Caco-2 (cell line): ENCODE data around the gene SLC9A4. TPM values are rescaled to one million over a fixed set of nuclear protein-coding genes. Genes with fewer than 3 reads are reported as not detected.

Experiments
- BruUV-seq: library from RNA; stranded (reverse); fragments of 400-500 nt; replicated peaks from 2 replicates; lab custom pipeline; 2021; lab: Mats Ljungman, UMichigan
- CTCF ChIA-PET: fragments of 300-600 bp; sonication (Branson Sonifier 250); formaldehyde crosslinking; loops from one replicate; lab custom pipeline; 2022; ENCODE audit warnings: antibody characterized with exemption; lab: Charles Lee
- POLR2A ChIA-PET: fragments of 300-600 bp; sonication (Branson Sonifier 250); formaldehyde crosslinking; loops from one replicate; lab custom pipeline; 2022; ENCODE audit warnings: antibody characterized with exemption; lab: Charles Lee
- DNase-seq, 2 experiments: peaks; one replicate each; pipeline versions ENCODE4 v3.0.0 to v3.0.0-alpha.2; 2020 to 2022
- H3K27me3 ChIP-seq: replicated peaks from 2 replicates; pipeline ENCODE4 v1.6.0; 2011; ENCODE audit warnings: low read length; ENCODE audit not compliant: control insufficient read depth, insufficient read depth
- H3K36me3 ChIP-seq: 2 replicates; pipeline ENCODE4 v1.5.1; 2011; ENCODE audit warnings: low read length; ENCODE audit not compliant: control insufficient read depth, insufficient read depth
- H3K4me1 ChIP-seq: fragments of 250-450 bp; sonication (Bioruptor Pico); 2 replicates; pipeline ENCODE4 v1.5.1; 2020; ENCODE audit warnings: mild to moderate bottlenecking
- H3K4me3 ChIP-seq: 2 replicates; pipeline ENCODE4 v1.5.1; 2011; ENCODE audit warnings: low read depth, mild to moderate bottlenecking, control low read depth, low read length
- H3K9me3 ChIP-seq: fragments of 250-450 bp; sonication (Bioruptor Pico); 2 replicates; pipeline ENCODE4 v1.5.1; 2020; ENCODE audit warnings: mild to moderate bottlenecking, moderate library complexity
- H3K27ac Mint-ChIP-seq: one replicate; pipeline ENCODE4 v1.8.0; 2022; ENCODE audit warnings: mixed read lengths; ENCODE audit not compliant: unreplicated experiment
- H3K27me3 Mint-ChIP-seq: one replicate; pipeline ENCODE4 v1.8.0; 2022; ENCODE audit warnings: mixed read lengths; ENCODE audit not compliant: insufficient read depth, unreplicated experiment
- H3K36me3 Mint-ChIP-seq: one replicate; pipeline ENCODE4 v1.8.0; 2022; ENCODE audit warnings: mild to moderate bottlenecking, mixed read lengths; ENCODE audit not compliant: insufficient read depth, unreplicated experiment
- H3K4me1 Mint-ChIP-seq: one replicate; pipeline ENCODE4 v1.8.0; 2022; ENCODE audit warnings: low read depth, mixed read lengths; ENCODE audit not compliant: unreplicated experiment
- H3K4me3 Mint-ChIP-seq: one replicate; pipeline ENCODE4 v1.8.0; 2022; ENCODE audit warnings: mild to moderate bottlenecking, moderate library complexity, mixed read lengths; ENCODE audit not compliant: unreplicated experiment
- H3K9me3 Mint-ChIP-seq: one replicate; pipeline ENCODE4 v1.8.0; 2022; ENCODE audit warnings: mixed read lengths; ENCODE audit not compliant: unreplicated experiment
- intact Hi-C: fragments of 100-400 bp; cut with micrococcal nuclease; formaldehyde crosslinking; loops from one replicate; pipeline ENCODE4 v1.10.0; 2022; ENCODE audit not compliant: unreplicated experiment
- microRNA-seq: library from miRNA; unstranded; fragments of <30 nt; microRNA quantifications from one replicate; pipeline ENCODE4 v1.2.0, GENCODE V29; 2022
- total RNA-seq: library from RNA; stranded (reverse); gene quantifications from 2 replicates; pipeline ENCODE4 v1.2.3, GENCODE V29; 2022
- TF ChIP-seq, protein P1 (sequence below), 2 experiments: fragments of 200-600 bp in 1 of 2; IDR thresholded peaks; 1 replicate in 1 of 2; 2 replicates in 1 of 2; pipeline versions ENCODE4 v1.5.1 to v1.8.0; 2011 to 2022; ENCODE audit warnings: antibody characterized with exemption in 1 of 2, control low read depth in 1 of 2, inconsistent platforms in 1 of 2, low read depth in 1 of 2, low read length in 1 of 2, mild to moderate bottlenecking in 1 of 2, moderate library complexity in 1 of 2; ENCODE audit not compliant: insufficient read depth in 1 of 2, severe bottlenecking in 1 of 2, unreplicated experiment in 1 of 2

SLC9A4 gene
- total RNA-seq, 1 experiment from 2014 or later, result 1.4 TPM

DNA sequence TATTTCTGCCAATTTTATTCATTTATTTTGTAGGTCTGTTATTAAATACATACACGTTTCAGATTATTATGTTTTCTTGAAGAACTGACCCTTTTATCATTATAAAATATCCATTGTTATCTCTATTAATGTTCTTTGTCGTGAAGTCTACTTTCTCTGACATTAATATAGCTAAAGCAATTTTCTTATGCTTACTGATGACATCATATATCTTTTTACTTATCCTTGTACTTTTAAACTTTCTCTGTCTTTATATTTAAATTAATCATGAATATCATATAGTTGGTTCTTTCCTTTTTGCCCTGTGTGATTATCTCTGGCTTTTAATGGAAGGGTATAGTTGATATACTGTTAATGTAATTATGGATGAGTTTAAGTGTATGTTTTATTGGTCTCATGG, 109.8 kb downstream of the SLC9A4 start:
- BruUV-seq, result no TSS peak
- no peak overlapping the region for H3K4me3 ChIP-seq
- DNase-seq, result no peak
- H3K36me3 ChIP-seq, result no peaks in the 10 kb centered on the region
- Mint-ChIP-seq H3K36me3 (no peaks in the 10 kb centered on the region), H3K4me1 (peaks cover 9% of the 10 kb centered on the region), H3K9me3 (peaks cover 6% of the 10 kb centered on the region), H3K27ac (no peak overlapping the region), H3K27me3 (no peaks in the 10 kb centered on the region), H3K4me3 (no peak overlapping the region)
- H3K4me1 ChIP-seq, result peaks cover 29% of the 10 kb centered on the region
- CTCF ChIA-PET, result no interaction called here
- 0 out of 2 replicates have a peak, but pooled peaks cover 3% of the 10 kb centered on the region for H3K9me3 ChIP-seq
- no peaks in the 10 kb centered on the region for H3K27me3 ChIP-seq
- intact Hi-C loops, result no loop called here
- POLR2A ChIA-PET, result no interaction called here
- TF ChIP-seq, protein P1, sequence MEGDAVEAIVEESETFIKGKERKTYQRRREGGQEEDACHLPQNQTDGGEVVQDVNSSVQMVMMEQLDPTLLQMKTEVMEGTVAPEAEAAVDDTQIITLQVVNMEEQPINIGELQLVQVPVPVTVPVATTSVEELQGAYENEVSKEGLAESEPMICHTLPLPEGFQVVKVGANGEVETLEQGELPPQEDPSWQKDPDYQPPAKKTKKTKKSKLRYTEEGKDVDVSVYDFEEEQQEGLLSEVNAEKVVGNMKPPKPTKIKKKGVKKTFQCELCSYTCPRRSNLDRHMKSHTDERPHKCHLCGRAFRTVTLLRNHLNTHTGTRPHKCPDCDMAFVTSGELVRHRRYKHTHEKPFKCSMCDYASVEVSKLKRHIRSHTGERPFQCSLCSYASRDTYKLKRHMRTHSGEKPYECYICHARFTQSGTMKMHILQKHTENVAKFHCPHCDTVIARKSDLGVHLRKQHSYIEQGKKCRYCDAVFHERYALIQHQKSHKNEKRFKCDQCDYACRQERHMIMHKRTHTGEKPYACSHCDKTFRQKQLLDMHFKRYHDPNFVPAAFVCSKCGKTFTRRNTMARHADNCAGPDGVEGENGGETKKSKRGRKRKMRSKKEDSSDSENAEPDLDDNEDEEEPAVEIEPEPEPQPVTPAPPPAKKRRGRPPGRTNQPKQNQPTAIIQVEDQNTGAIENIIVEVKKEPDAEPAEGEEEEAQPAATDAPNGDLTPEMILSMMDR (IDR thresholded peaks at IDR 0.05; ENCODE audit: insufficient read depth in 1 of 2, low read depth in 1 of 2, low read length in 1 of 2, severe bottlenecking in 1 of 2, unreplicated experiment in 1 of 2), result no peak

Small RNAs within 50 kb of the gene (microRNA-seq; reads per million reads assigned to microRNA genes)
- gene MIR4772, result not detected

Other genes starting within 250 kb of the SLC9A4 start
- gene IL1RL1, start 161.7 kb upstream of the SLC9A4 start, total RNA-seq, result not detected in 2 replicates
- gene IL18R1, start 117.4 kb upstream of the SLC9A4 start, total RNA-seq, result not detected in 2 replicates
- not detected in 2 replicates for gene IL18RAP, start 50.1 kb upstream of the SLC9A4 start, total RNA-seq
- 10.5 and 14.4 TPM in 2 replicates for gene SLC9A2, start 146.3 kb downstream of the SLC9A4 start, total RNA-seq